AG10803 (cell line): ENCODE measurements around the gene ZCCHC7.
"Not testable (repeated sequence)": the region's sequence is repeated elsewhere in the genome, so short reads cannot be mapped to it uniquely, and the experiment has no call there.

Experiments used
- DNase-seq: peaks from one replicate; pipeline ENCODE4 v3.0.0; 2010; ENCODE audit warnings: low read depth
- H3K4me3 ChIP-seq: 2 replicates; pipeline ENCODE4 v1.5.1; 2011; ENCODE audit warnings: mild to moderate bottlenecking, low read length, control low read depth
- CTCF ChIP-seq: conservative IDR thresholded peaks from 2 replicates; pipeline ENCODE4 v1.5.1; 2011; ENCODE audit warnings: mild to moderate bottlenecking, low read length, control low read depth, inconsistent platforms

Gene ZCCHC7

GRCh38 chr9:37390759-37391158 is 270.4 kb downstream of the ZCCHC7 start:
- DNase-seq: no peak
- TF ChIP-seq CTCF: peak; percentile 13; the same call in 1 of the 2 replicates
- H3K4me3 ChIP-seq: no peak overlapping the region

GRCh38 chr9:37392272-37392671 is 271.9 kb downstream of the ZCCHC7 start:
- DNase-seq: no peak
- no peak for TF ChIP-seq CTCF

GRCh38 chr9:37395229-37395628 is 274.9 kb downstream of the ZCCHC7 start:
- no peak for DNase-seq
- no peak for TF ChIP-seq CTCF
- H3K4me3 ChIP-seq: no peak overlapping the region

More at GRCh38 chr9:37392272-37392671, 271.9 kb downstream of the ZCCHC7 start:
- H3K4me3 ChIP-seq: no peak overlapping the region

GRCh38 chr9:37395663-37396062 is 275.3 kb downstream of the ZCCHC7 start:
- H3K4me3 ChIP-seq: no peak overlapping the region
- DNase-seq: no peak
- TF ChIP-seq CTCF: no peak

GRCh38 chr9:37397948-37398347 is 277.6 kb downstream of the ZCCHC7 start:
- not testable (repeated sequence) for DNase-seq, H3K4me3 ChIP-seq

GRCh38 chr9:37398464-37399025 is 278.2 kb downstream of the ZCCHC7 start:
- no peak for TF ChIP-seq CTCF
- DNase-seq: no peak
- no peak overlapping the region for H3K4me3 ChIP-seq

- DNase-seq: no peak
- no peak overlapping the region for H3K4me3 ChIP-seq
- TF ChIP-seq CTCF: no peak
Observed at GRCh38 chr9:37399336-37399735, 279.0 kb downstream of the ZCCHC7 start.

- DNase-seq: no peak
- TF ChIP-seq CTCF: no peak
- H3K4me3 ChIP-seq: no peak overlapping the region
Observed at GRCh38 chr9:37404590-37404989, 284.2 kb downstream of the ZCCHC7 start.
